GM18867 (cell line): ENCODE data around the gene CD276.

Experiments
- ATAC-seq: cut with Tn5 transposase; IDR thresholded peaks from one replicate; pipeline ENCODE4 v1.9.1; 2021; ENCODE audit warnings: mild to moderate bottlenecking, moderate library complexity; ENCODE audit not compliant: unreplicated experiment

CD276 gene

DNA sequence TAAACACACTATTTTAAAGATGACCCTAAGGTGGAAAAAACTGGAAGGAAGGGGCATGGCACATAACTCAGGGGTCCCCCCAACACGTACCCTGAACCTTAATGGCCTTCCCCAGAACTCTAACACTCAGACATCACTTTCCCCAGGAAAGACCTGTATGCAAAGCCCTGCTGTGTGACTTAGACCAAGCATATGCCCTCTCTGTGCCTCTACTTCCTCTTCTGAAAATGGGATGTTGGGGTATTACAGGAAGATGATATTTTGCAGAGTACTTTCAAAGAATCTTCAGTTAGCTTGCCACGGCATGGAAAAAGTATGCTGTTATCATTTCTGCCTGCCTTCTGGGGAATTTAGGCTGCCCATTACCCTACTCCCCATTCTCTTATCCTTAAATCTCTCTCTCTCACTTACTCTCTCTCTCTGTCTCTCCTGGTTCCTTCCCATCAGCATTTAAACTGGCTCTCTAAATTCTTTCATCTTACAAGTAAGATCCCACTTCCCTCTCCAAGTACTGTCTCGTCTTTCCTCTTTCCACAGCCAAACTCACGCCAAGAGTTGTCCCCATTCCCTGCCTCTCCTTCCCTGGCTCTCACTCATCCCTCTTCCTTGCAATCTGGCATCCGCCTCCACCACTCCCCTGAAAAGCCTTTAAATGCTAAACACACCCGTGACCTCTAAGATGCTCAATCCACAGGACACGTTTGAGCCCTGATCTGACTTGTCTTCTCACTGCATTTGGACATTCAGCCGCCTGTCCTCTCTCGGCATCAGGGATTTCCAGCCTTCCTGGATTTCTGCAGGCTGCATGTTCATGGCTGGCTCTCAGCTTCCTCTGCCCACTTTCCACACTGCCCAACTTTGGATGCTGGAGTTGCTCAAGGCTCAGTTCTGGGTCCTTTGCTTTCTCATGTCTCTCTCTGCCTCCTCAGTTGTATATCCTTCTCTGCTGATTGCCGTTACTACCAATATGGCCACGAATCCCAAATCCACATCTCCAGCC lies 76.4 kb downstream of the CD276 start:
- no peak for ATAC-seq

DNA sequence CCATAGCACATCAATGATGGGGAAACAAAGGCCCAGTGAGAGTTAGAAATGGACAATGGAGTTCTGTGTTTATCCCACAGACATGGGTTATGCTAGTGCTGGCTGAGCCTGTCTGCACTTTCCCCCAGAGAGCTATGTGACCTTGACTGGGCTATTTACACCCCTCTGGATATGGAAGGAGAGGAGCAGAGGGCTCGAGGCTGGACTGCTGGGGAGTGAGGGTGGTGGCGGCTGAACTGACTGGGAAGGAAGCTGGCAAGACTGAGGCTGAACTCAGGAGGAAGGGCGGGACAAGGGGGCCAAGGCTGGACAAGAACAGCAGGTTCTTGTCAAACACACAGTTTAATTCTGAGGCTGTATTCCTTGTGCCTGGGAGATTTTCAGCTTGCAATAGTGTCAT lies 79.7 kb downstream of the CD276 start:
- no peak for ATAC-seq
